HepG2 (cell line): ENCODE results near the gene ATF7IP. TPM values are rescaled to one million over a fixed set of nuclear protein-coding genes. Genes with fewer than 3 reads are reported as not detected.

Experiments used
- ATAC-seq: fragments of 200-7000 bp; cut with Tn5 transposase; 3 replicates; pipeline ENCODE4 v1.9.1; 2020; ENCODE audit warnings: mild to moderate bottlenecking, moderate library complexity
- BruUV-seq: library from RNA; stranded (reverse); fragments of 400-500 nt; replicated peaks from 2 replicates; lab custom pipeline; 2021; lab: Mats Ljungman, UMichigan
- CTCF ChIA-PET: fragments of 300-600 bp; formaldehyde crosslinking; extraction: SDS; loops from one replicate; lab custom pipeline; 2021; ENCODE audit warnings: low total read pairs, inconsistent platforms, low intra/inter-chr PET ratio; lab: Yijun Ruan, JAX
- POLR2A ChIA-PET: fragments of 350-600 bp; sonication (Branson Sonifier 250); formaldehyde crosslinking; loops from one replicate; lab custom pipeline; 2020; ENCODE audit warnings: antibody characterized with exemption, inconsistent platforms; lab: Yijun Ruan, JAX
- DNase-seq: peaks from one replicate; pipeline ENCODE4 v3.0.0-alpha.2; 2015; ENCODE audit warnings: low spot score
- FAIRE-seq: peaks from 3 replicates; lab custom pipeline; 2011; peaks lifted over from hg19 to GRCh38; lab: Jason Lieb, UNC
- H2AFZ ChIP-seq: one replicate; pipeline ENCODE4 v1.6.1; 2011; ENCODE audit warnings: low read length, inconsistent platforms
- H3K27ac ChIP-seq: fragments of 300-600 bp; 3 replicates; pipeline ENCODE4 v1.8.0; 2011; ENCODE audit warnings: mixed run types, mild to moderate bottlenecking, mixed read lengths, low read length, inconsistent platforms; ENCODE audit not compliant: insufficient read depth; ENCODE audit errors: extremely low read length
- H3K27me3 ChIP-seq, 2 experiments: fragments of 200-600 bp in 1 of 2; 2 replicates in 1 of 2; 3 replicates in 1 of 2; pipeline versions ENCODE4 v1.6.0 to v1.8.0; 2011; ENCODE audit warnings: low read length in 2 of 2, mild to moderate bottlenecking in 2 of 2, moderate library complexity in 2 of 2, inconsistent platforms in 1 of 2; ENCODE audit not compliant: insufficient read depth in 2 of 2, control insufficient read depth in 1 of 2
- H3K36me3 ChIP-seq, 2 experiments: fragments of 200-600 bp in 1 of 2; replicated peaks in 1 of 2; 2 replicates in 1 of 2; 3 replicates in 1 of 2; pipeline versions ENCODE4 v1.5.1 to v1.8.0; 2011; ENCODE audit warnings: low read length in 2 of 2, inconsistent platforms in 1 of 2; ENCODE audit not compliant: insufficient read depth in 2 of 2, control insufficient read depth in 1 of 2
- H3K4me1 ChIP-seq: 2 replicates; pipeline ENCODE4 v1.5.1; 2012; ENCODE audit warnings: low read length, inconsistent platforms; ENCODE audit not compliant: insufficient read depth
- H3K4me2 ChIP-seq: 2 replicates; pipeline ENCODE4 v1.6.0; 2011; ENCODE audit warnings: low read depth, low read length, inconsistent platforms
- H3K4me3 ChIP-seq, 3 experiments: fragments of 200-600 bp in 1 of 3; sonication (generic), shearing (Covaris generic) in 1 of 3; replicated peaks in 1 of 3; 2 replicates each; pipeline ENCODE4 v1.5.1; 2011 to 2016; ENCODE audit warnings: low read length in 3 of 3, inconsistent platforms in 2 of 3, low read depth in 2 of 3, mild to moderate bottlenecking in 2 of 3, control low read depth in 1 of 3, mixed read lengths in 1 of 3; ENCODE audit not compliant: insufficient read depth in 1 of 3
- H3K79me2 ChIP-seq: one replicate; pipeline ENCODE4 v1.6.1; 2011; ENCODE audit warnings: low read length, inconsistent platforms; ENCODE audit not compliant: insufficient read depth
- H3K9ac ChIP-seq: 2 replicates; pipeline ENCODE4 v1.6.0; 2011; ENCODE audit warnings: mild to moderate bottlenecking, low read depth, low read length, inconsistent platforms; ENCODE audit not compliant: insufficient read depth
- H3K9me3 ChIP-seq: 2 replicates; pipeline ENCODE4 v1.5.1; 2012; ENCODE audit warnings: mild to moderate bottlenecking, low read length
- H4K20me1 ChIP-seq: 2 replicates; pipeline ENCODE4 v1.6.0; 2011; ENCODE audit warnings: inconsistent platforms, mild to moderate bottlenecking, low read length, moderate library complexity; ENCODE audit not compliant: insufficient read depth
- ASH2L ChIP-seq: fragments of 300-600, 200-600 bp; sonication (generic); IDR thresholded peaks from 2 replicates; pipeline ENCODE4 v1.7.0; 2017; ENCODE audit warnings: low read depth, mild to moderate bottlenecking, moderate library complexity, mixed read lengths, low read length; ENCODE audit not compliant: insufficient read length
- ELF4 ChIP-seq: sonication (generic); formaldehyde crosslinking; IDR thresholded peaks from 2 replicates; pipeline ENCODE4 v1.5.0; 2020; ENCODE audit warnings: missing genetic modification reagents, mild to moderate bottlenecking, moderate library complexity, borderline replicate concordance
- HDAC6 ChIP-seq: fragments of 200-600 bp; sonication (generic); IDR thresholded peaks from 2 replicates; pipeline ENCODE4 v1.7.0; 2017; ENCODE audit warnings: mild to moderate bottlenecking, antibody characterized with exemption, low read length, low read depth
- MBD4 ChIP-seq: IDR thresholded peaks from 2 replicates; pipeline ENCODE4 v1.6.1; 2012; ENCODE audit warnings: low read length, inconsistent platforms, borderline replicate concordance
- RBFOX2 ChIP-seq: fragments of 200-400 bp; formaldehyde crosslinking; IDR thresholded peaks from 2 replicates; pipeline ENCODE4 v1.6.1; 2017; ENCODE audit warnings: low read depth, mild to moderate bottlenecking, low read length
- SAFB2 ChIP-seq: sonication (generic); formaldehyde crosslinking; IDR thresholded peaks from 2 replicates; pipeline ENCODE4 v1.5.1; 2020; ENCODE audit warnings: missing genetic modification reagents, low read depth, mild to moderate bottlenecking, borderline replicate concordance
- SYNCRIP ChIP-seq: fragments of 200-400 bp; formaldehyde crosslinking; IDR thresholded peaks from 2 replicates; pipeline ENCODE4 v1.6.1; 2018; ENCODE audit warnings: mild to moderate bottlenecking, low read depth, low read length; ENCODE audit not compliant: insufficient read depth
- ZKSCAN5 ChIP-seq: sonication (generic); formaldehyde crosslinking; IDR thresholded peaks from 2 replicates; pipeline ENCODE4 v1.5.1; 2020; ENCODE audit warnings: mild to moderate bottlenecking, missing genetic modification reagents
- ZNF143 ChIP-seq: sonication (generic); formaldehyde crosslinking; IDR thresholded peaks from 2 replicates; pipeline ENCODE4 v1.4.0; 2020; ENCODE audit warnings: missing genetic modification reagents
- ZNF17 ChIP-seq: sonication (generic); formaldehyde crosslinking; IDR thresholded peaks from 2 replicates; pipeline ENCODE4 v1.5.0; 2020; ENCODE audit warnings: mild to moderate bottlenecking, missing genetic modification reagents
- ZNF337 ChIP-seq: sonication (generic); formaldehyde crosslinking; IDR thresholded peaks from 2 replicates; pipeline ENCODE4 v1.5.1; 2020; ENCODE audit warnings: missing genetic modification reagents, low read depth, mild to moderate bottlenecking, borderline replicate concordance
- ZNF451 ChIP-seq: sonication (generic); formaldehyde crosslinking; IDR thresholded peaks from 2 replicates; pipeline ENCODE4 v1.5.0; 2020; ENCODE audit warnings: mild to moderate bottlenecking, missing genetic modification reagents
- ZNF615 ChIP-seq: sonication (generic); formaldehyde crosslinking; IDR thresholded peaks from 2 replicates; pipeline ENCODE4 v1.5.0; 2020; ENCODE audit warnings: mild to moderate bottlenecking, missing genetic modification reagents, borderline replicate concordance
- ZNF850 ChIP-seq: sonication (generic); formaldehyde crosslinking; conservative IDR thresholded peaks from 2 replicates; pipeline ENCODE4 v1.9.0; 2021; ENCODE audit warnings: mild to moderate bottlenecking, missing genetic modification reagents
- WGBS: methylation state at CpG from one replicate; pipeline ENCODE4 v1.1.6; 2017; ENCODE audit warnings: low lambda C conversion rate; 5-methylcytosine and 5-hydroxymethylcytosine counted together
- in situ Hi-C: cut with HindIII; loops from 2 replicates; pipeline ENCODE4 v1.10.0; 2017; ENCODE audit warnings: low pct_unique_long_range_greater_than_20kb; ENCODE audit not compliant: extremely low pct_ligation_motif_present
- intact Hi-C: fragments of 100-400 bp; cut with micrococcal nuclease; formaldehyde crosslinking; loops from one replicate; pipeline ENCODE4 v1.10.0; 2022; ENCODE audit not compliant: unreplicated experiment
- polyA plus RNA-seq, 8 experiments: library from polyadenylated mRNA; depleted of rRNA in 3 of 8; stranded (reverse) in 7 of 8; unstranded in 1 of 8; fragments of >200 nt; fragmentation: Illumina TruSeq in 4 of 8; extraction: Trizol in 4 of 8; gene quantifications; 2 replicates each; pipeline versions ENCODE4 v1.2.1 to v1.2.3, GENCODE V29; 2011 to 2016; ENCODE audit warnings: low read depth in 4 of 8, missing spikeins in 1 of 8, mixed read lengths in 1 of 8; ENCODE audit not compliant: insufficient read depth in 1 of 8
- total RNA-seq, 5 experiments: library from RNA; depleted of rRNA; stranded (reverse); fragments of >200 nt; fragmentation: Illumina TruSeq; extraction: Trizol; gene quantifications; 2 replicates each; pipeline ENCODE4 v1.2.3, GENCODE V29; 2016; ENCODE audit warnings: low read depth in 1 of 5
- TF ChIP-seq, protein P1 (sequence below): sonication (generic); formaldehyde crosslinking; IDR thresholded peaks from 2 replicates; pipeline ENCODE4 v1.4.0; 2020; ENCODE audit warnings: missing genetic modification reagents, mild to moderate bottlenecking, borderline replicate concordance
- TF ChIP-seq, protein P2 (sequence below): sonication (generic); formaldehyde crosslinking; IDR thresholded peaks from 2 replicates; pipeline ENCODE4 v1.4.0; 2020; ENCODE audit warnings: missing genetic modification reagents
- TF ChIP-seq, protein P3 (sequence below): sonication (generic); formaldehyde crosslinking; IDR thresholded peaks from 2 replicates; pipeline ENCODE4 v1.4.0; 2020; ENCODE audit warnings: missing genetic modification reagents; ENCODE audit errors: not compliant biosample characterization

ATF7IP gene
- total and polyA plus RNA-seq, 2 of the 13 experiments (the other 11 are each of a cell fraction or from before 2014, with no cell fraction given) = 1.8 to 11.8 TPM

DNA sequence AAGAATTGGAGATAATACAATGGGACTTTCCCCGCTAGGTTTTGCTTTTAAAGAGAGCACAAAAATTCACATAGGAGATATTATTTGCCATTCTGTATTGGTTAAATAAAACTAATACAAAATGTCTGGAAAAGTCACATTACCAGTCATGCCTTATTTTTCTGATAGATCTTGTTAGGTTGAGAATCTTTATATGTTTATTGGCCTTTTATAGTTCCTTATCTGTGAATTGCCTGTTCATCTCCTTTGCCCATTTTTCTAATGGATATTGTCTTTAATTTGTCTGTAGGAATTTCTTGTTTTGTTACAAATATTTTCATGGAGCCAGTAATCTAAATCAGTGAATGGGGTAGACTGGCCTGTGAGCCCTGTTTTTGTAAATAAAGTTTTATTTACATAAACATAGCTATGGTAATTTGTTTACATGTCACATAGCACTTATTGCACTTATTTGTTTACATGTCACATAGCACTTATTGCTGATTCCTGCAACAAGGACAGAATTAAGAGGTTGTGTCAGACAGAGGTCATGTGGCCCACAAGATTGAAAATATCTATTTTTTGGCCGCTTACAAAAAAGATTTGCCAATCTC lies 65.0 kb downstream of the ATF7IP start:
- Histone ChIP-seq H2AFZ (no peak overlapping the region), H3K36me3 (no peaks in the 10 kb centered on the region), H3K79me2 (no peaks in the 10 kb centered on the region), H4K20me1 (no peaks in the 10 kb centered on the region), H3K9ac (no peak overlapping the region), H3K27me3 (no peaks in the 10 kb centered on the region), H3K4me2 (no peak overlapping the region), H3K4me1 (no peaks in the 10 kb centered on the region), H3K27ac (no peak overlapping the region), H3K4me3 (no peak overlapping the region), H3K9me3 (peaks cover 3% of the 10 kb centered on the region; the same call in 1 of the 2 replicates)
- in situ Hi-C loops (no loop called here), intact Hi-C loops (no loop called here)
- TF ChIP-seq ZKSCAN5 (CRISPR knock-in tag) (no peak), ZNF850 (CRISPR knock-in tag) (no peak), MBD4 (no peak), ZNF17 (CRISPR knock-in tag) (no peak), SAFB2 (CRISPR knock-in tag) (no peak), ZNF451 (no peak), ZNF337 (no peak), HDAC6 (no peak), SYNCRIP (no peak), ZNF143 (CRISPR knock-in tag) (no peak), RBFOX2 (no peak), ZNF615 (no peak), ASH2L (no peak), ELF4 (CRISPR knock-in tag) (no peak)
- TF ChIP-seq, protein P1, sequence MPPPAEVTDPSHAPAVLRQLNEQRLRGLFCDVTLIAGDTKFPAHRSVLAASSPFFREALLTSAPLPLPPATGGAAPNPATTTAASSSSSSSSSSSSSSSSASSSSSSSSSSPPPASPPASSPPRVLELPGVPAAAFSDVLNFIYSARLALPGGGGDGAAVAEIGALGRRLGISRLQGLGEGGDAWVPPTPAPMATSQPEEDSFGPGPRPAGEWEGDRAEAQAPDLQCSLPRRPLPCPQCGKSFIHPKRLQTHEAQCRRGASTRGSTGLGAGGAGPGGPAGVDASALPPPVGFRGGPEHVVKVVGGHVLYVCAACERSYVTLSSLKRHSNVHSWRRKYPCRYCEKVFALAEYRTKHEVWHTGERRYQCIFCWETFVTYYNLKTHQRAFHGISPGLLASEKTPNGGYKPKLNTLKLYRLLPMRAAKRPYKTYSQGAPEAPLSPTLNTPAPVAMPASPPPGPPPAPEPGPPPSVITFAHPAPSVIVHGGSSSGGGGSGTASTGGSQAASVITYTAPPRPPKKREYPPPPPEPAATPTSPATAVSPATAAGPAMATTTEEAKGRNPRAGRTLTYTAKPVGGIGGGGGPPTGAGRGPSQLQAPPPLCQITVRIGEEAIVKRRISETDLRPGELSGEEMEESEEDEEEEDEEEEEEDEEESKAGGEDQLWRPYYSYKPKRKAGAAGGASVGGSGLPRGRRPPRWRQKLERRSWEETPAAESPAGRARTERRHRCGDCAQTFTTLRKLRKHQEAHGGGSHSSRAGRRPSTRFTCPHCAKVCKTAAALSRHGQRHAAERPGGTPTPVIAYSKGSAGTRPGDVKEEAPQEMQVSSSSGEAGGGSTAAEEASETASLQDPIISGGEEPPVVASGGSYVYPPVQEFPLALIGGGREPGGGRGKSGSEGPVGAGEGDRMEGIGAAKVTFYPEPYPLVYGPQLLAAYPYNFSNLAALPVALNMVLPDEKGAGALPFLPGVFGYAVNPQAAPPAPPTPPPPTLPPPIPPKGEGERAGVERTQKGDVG (CRISPR knock-in tag) = no peak
- TF ChIP-seq, protein P2, sequence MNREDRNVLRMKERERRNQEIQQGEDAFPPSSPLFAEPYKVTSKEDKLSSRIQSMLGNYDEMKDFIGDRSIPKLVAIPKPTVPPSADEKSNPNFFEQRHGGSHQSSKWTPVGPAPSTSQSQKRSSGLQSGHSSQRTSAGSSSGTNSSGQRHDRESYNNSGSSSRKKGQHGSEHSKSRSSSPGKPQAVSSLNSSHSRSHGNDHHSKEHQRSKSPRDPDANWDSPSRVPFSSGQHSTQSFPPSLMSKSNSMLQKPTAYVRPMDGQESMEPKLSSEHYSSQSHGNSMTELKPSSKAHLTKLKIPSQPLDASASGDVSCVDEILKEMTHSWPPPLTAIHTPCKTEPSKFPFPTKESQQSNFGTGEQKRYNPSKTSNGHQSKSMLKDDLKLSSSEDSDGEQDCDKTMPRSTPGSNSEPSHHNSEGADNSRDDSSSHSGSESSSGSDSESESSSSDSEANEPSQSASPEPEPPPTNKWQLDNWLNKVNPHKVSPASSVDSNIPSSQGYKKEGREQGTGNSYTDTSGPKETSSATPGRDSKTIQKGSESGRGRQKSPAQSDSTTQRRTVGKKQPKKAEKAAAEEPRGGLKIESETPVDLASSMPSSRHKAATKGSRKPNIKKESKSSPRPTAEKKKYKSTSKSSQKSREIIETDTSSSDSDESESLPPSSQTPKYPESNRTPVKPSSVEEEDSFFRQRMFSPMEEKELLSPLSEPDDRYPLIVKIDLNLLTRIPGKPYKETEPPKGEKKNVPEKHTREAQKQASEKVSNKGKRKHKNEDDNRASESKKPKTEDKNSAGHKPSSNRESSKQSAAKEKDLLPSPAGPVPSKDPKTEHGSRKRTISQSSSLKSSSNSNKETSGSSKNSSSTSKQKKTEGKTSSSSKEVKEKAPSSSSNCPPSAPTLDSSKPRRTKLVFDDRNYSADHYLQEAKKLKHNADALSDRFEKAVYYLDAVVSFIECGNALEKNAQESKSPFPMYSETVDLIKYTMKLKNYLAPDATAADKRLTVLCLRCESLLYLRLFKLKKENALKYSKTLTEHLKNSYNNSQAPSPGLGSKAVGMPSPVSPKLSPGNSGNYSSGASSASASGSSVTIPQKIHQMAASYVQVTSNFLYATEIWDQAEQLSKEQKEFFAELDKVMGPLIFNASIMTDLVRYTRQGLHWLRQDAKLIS (CRISPR knock-in tag) = no peak
- TF ChIP-seq, protein P3, sequence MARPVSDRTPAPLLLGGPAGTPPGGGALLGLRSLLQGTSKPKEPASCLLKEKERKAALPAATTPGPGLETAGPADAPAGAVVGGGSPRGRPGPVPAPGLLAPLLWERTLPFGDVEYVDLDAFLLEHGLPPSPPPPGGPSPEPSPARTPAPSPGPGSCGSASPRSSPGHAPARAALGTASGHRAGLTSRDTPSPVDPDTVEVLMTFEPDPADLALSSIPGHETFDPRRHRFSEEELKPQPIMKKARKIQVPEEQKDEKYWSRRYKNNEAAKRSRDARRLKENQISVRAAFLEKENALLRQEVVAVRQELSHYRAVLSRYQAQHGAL (CRISPR knock-in tag) = no peak
- WGBS = 61% methylated on average over 2 of the region's 2 CpGs
- no peak for DNase-seq
- ChIA-PET CTCF (no interaction called here), POLR2A (no interaction called here)
- no TSS peak for BruUV-seq
- no peak for FAIRE-seq
- no peak for ATAC-seq
